GM12878 (cell line): ENCODE data around the gene PRKCD. TPM values are rescaled to one million over a fixed set of nuclear protein-coding genes. Genes with fewer than 3 reads are reported as not detected.

Experiments
- ATAC-seq: fragments of 200-7000 bp; cut with Tn5 transposase; 3 replicates; pipeline ENCODE4 v1.9.1; 2020; ENCODE audit warnings: mild to moderate bottlenecking, moderate library complexity
- BruUV-seq: library from RNA; stranded (reverse); fragments of 400-500 nt; replicated peaks from 2 replicates; lab custom pipeline; 2021; lab: Mats Ljungman, UMichigan
- CTCF ChIA-PET: fragments of 300-600 bp; sonication (Branson Sonifier 250); formaldehyde crosslinking; extraction: SDS; loops from one replicate; lab custom pipeline; 2021; ENCODE audit warnings: inconsistent platforms; lab: Yijun Ruan, JAX
- POLR2A ChIA-PET: fragments of 350-600 bp; formaldehyde crosslinking; extraction: SDS; loops from one replicate; lab custom pipeline; 2021; ENCODE audit warnings: inconsistent platforms; lab: Charles Lee
- RAD21 ChIA-PET: fragments of 300-600 bp; sonication (Branson Sonifier 250); formaldehyde crosslinking; loops from one replicate; lab custom pipeline; 2023; ENCODE audit warnings: antibody characterized with exemption; ENCODE audit not compliant: unreplicated experiment; lab: Charles Lee
- SMC1A ChIA-PET: fragments of 300-600 bp; sonication (Branson Sonifier 250); formaldehyde crosslinking; loops from one replicate; lab custom pipeline; 2023; ENCODE audit not compliant: unreplicated experiment, uncharacterized antibody; lab: Charles Lee
- DNase-seq: peaks from one replicate; pipeline ENCODE4 v3.0.0-alpha.2; 2011; ENCODE audit warnings: low read depth, low spot score
- FAIRE-seq: peaks from 3 replicates; lab custom pipeline; 2011; peaks lifted over from hg19 to GRCh38; lab: Jason Lieb, UNC
- H2AFZ ChIP-seq: 2 replicates; pipeline ENCODE4 v1.6.0; 2011; ENCODE audit warnings: low read depth, low read length, control low read depth; ENCODE audit not compliant: control insufficient read depth
- H3K27ac ChIP-seq: 2 replicates; pipeline ENCODE4 v1.5.1; 2011; ENCODE audit warnings: control low read depth; ENCODE audit not compliant: control insufficient read depth, insufficient read depth
- H3K27me3 ChIP-seq, 2 experiments: replicated peaks in 1 of 2; 2 replicates each; pipeline versions ENCODE4 v1.6.0 to v1.6.1; 2011; ENCODE audit warnings: low read length in 1 of 2; ENCODE audit not compliant: control insufficient read depth in 2 of 2, insufficient read depth in 2 of 2
- H3K36me3 ChIP-seq, 2 experiments: 2 replicates each; pipeline ENCODE4 v1.5.1; 2011; ENCODE audit warnings: low read length in 1 of 2; ENCODE audit not compliant: control insufficient read depth in 2 of 2, insufficient read depth in 2 of 2
- H3K4me1 ChIP-seq: 2 replicates; pipeline ENCODE4 v1.6.1; 2011; ENCODE audit warnings: mild to moderate bottlenecking, low read length, moderate library complexity, mixed read lengths; ENCODE audit not compliant: control insufficient read depth, insufficient read depth
- H3K4me2 ChIP-seq: 2 replicates; pipeline ENCODE4 v1.6.0; 2011; ENCODE audit warnings: control low read depth; ENCODE audit not compliant: control insufficient read depth, insufficient read depth
- H3K4me3 ChIP-seq: fragments of 200-600 bp; sonication (generic); 2 replicates; pipeline ENCODE4 v1.5.1; 2016
- H3K79me2 ChIP-seq: 2 replicates; pipeline ENCODE4 v1.6.0; 2011; ENCODE audit warnings: low read length; ENCODE audit not compliant: control insufficient read depth, insufficient read depth
- H3K9ac ChIP-seq: 2 replicates; pipeline ENCODE4 v1.8.0; 2011; ENCODE audit warnings: low read length, control low read depth, mixed read lengths; ENCODE audit not compliant: control insufficient read depth, insufficient read depth
- H3K9me3 ChIP-seq: replicated peaks from 3 replicates; pipeline ENCODE4 v1.5.1; 2011; ENCODE audit warnings: mild to moderate bottlenecking, low read length; ENCODE audit not compliant: control insufficient read depth, insufficient read depth
- H4K20me1 ChIP-seq: 2 replicates; pipeline ENCODE4 v1.6.0; 2011; ENCODE audit not compliant: control insufficient read depth, insufficient read depth
- HCFC1 ChIP-seq: fragments of 150-350 bp; IDR thresholded peaks from 2 replicates; pipeline ENCODE4 v1.6.1; 2014; ENCODE audit warnings: low read length
- PAX8 ChIP-seq: fragments of 450-650 bp; IDR thresholded peaks from 2 replicates; pipeline ENCODE4 v1.6.1; 2017; ENCODE audit warnings: mild to moderate bottlenecking, moderate library complexity
- POLR2A ChIP-seq: IDR thresholded peaks from 2 replicates; pipeline ENCODE4 v1.6.1; 2011; ENCODE audit warnings: low read depth, mild to moderate bottlenecking, low read length
- REST ChIP-seq: IDR thresholded peaks from 2 replicates; pipeline ENCODE4 v1.6.1; 2012; ENCODE audit warnings: mild to moderate bottlenecking, low read depth, low read length
- SREBF2 ChIP-seq: IDR thresholded peaks from 2 replicates; pipeline ENCODE4 v1.6.1; 2012; ENCODE audit warnings: mild to moderate bottlenecking, low read length
- WGBS: methylation state at CpG from one replicate; pipeline ENCODE4 v1.1.6; 2016; ENCODE audit warnings: low lambda C conversion rate; ENCODE audit not compliant: insufficient replicate concordance, insufficient coverage; ENCODE audit errors: missing lambda C conversion rate; 5-methylcytosine and 5-hydroxymethylcytosine counted together
- in situ Hi-C: fragments of 300-500 bp; cut with MboI; formaldehyde crosslinking; loops from 9 replicates; pipeline ENCODE4 v1.14.3; 2018; ENCODE audit warnings: mixed read lengths
- intact Hi-C: fragments of 100-400 bp; cut with micrococcal nuclease; formaldehyde crosslinking; loops from one replicate; pipeline ENCODE4 v1.14.2; 2022; ENCODE audit not compliant: unreplicated experiment
- polyA plus RNA-seq, 11 experiments: library from polyadenylated mRNA; depleted of rRNA in 4 of 11; unstranded in 6 of 11; stranded (reverse) in 5 of 11; fragments of >200 nt; fragmentation: Nextera tagmentation in 4 of 11; fragmentation: Illumina TruSeq in 1 of 11; extraction: Ambion mirVana in 4 of 11; extraction: Trizol in 1 of 11; gene quantifications; 1 replicate in 1 of 11; 2 replicates in 10 of 11; pipeline versions ENCODE4 v1.2.1 to v1.2.3, GENCODE V29; 2011 to 2016; ENCODE audit warnings: inconsistent platforms in 2 of 11, missing spikeins in 2 of 11, low read depth in 1 of 11
- total RNA-seq, 4 experiments: library from RNA; depleted of rRNA in 3 of 4; stranded (reverse); fragments of >200 nt in 3 of 4; fragmentation: Illumina TruSeq in 1 of 4; extraction: Trizol in 1 of 4; gene quantifications; 2 replicates each; pipeline versions ENCODE4 v1.2.1 to v1.2.3, GENCODE V29; 2013 to 2021
- TF ChIP-seq, protein P1 (sequence below): IDR thresholded peaks from 2 replicates; pipeline ENCODE4 v1.6.1; 2011; ENCODE audit warnings: low read depth, low read length, improper control_type of control experiment, borderline replicate concordance

The PRKCD gene
- total and polyA plus RNA-seq, 10 of the 15 experiments (the other 5 are each of a cell fraction or from before 2014, with no cell fraction given), result 10.0 to 114 (median 42.4) TPM

DNA sequence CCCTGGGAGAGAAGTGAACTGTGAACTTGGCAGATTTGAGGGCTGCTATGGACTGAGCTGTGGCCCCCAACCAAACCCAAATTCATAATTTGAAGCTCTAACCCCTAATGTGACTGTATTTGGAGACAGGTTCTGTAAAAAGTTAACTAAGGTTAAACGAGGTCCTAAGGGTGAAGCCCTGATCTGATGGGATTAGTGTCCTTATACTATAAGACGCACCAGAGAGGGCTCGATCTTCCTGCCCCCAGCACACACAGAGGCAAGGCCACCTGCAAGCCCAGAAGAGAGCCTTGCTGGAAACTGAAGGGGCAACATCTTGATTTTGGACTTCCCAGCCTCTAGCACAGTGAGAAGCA lies 60.8 kb downstream of the PRKCD start (continued):
- no peak for TF ChIP-seq REST

DNA sequence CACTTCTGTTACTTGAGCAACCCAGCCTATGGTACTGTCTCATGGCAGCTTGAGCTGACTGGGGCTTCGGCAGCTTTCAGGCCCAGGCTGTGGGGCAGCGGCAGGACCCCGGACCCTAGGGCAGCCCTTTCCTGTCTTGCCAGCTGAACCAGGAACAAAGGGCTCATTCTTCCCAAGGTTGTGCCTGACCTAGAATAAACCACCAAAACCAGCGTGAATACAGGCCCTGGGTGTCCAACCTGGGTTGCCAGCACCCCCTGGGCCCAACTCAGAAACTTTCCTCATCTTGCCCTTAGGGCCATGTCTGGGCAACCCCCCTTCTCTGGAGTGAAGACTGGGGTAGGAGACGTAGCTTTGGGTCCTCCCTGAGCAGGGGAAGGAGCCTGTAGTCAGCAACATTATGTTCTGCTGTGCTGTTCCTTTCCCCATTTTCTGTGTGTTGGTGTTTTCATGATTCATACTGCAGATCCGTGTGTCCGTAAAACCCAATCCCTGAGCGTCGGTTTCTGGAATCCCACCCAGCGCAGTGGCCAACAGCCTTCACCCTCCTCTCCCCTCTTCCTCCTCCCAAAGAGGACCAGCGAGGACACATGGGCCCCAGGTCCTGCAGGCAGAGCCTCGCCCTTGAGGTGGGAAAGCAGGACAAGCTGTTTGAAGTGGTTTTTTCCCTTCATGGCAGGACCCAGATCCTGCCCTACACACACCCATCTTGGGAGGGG lies 61.3 kb downstream of the PRKCD start:
- RAD21 ChIA-PET, result no interaction called here
- Histone ChIP-seq H3K36me3 (peaks cover 30% of the 10 kb centered on the region in 2 experiments; a peak in 3 of 4 replicates), H3K4me3 (no peak overlapping the region), H3K9ac (no peak overlapping the region), H4K20me1 (no peaks in the 10 kb centered on the region; the same call in 1 of the 2 replicates), H3K4me1 (no peaks in the 10 kb centered on the region), H3K9me3 (no peaks in the 10 kb centered on the region), H3K4me2 (no peak overlapping the region), H3K27ac (no peak overlapping the region), H3K27me3 (no peaks in the 10 kb centered on the region), H3K79me2 (no peaks in the 10 kb centered on the region), H2AFZ (no peak overlapping the region)
- SMC1A ChIA-PET, result no interaction called here
- TF ChIP-seq PAX8 (no peak), SREBF2 (no peak), POLR2A (peak; percentile 10), HCFC1 (no peak)
- TF ChIP-seq, protein P1, sequence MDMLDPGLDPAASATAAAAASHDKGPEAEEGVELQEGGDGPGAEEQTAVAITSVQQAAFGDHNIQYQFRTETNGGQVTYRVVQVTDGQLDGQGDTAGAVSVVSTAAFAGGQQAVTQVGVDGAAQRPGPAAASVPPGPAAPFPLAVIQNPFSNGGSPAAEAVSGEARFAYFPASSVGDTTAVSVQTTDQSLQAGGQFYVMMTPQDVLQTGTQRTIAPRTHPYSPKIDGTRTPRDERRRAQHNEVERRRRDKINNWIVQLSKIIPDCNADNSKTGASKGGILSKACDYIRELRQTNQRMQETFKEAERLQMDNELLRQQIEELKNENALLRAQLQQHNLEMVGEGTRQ, result no peak
- ATAC-seq (no peak), DNase-seq (no peak), FAIRE-seq (no peak)
- POLR2A ChIA-PET, result no interaction called here
- TSS peak; percentile 38 for BruUV-seq
- WGBS, result 88% methylated on average over 12 of the region's 12 CpGs
- CTCF ChIA-PET, result interaction anchor here (1.0 to 2.7 kb wide), 2 partner anchors 8 to 24 kb away, joined by 3 to 9 read pairs; no protein-coding TSS in a partner anchor
- in situ Hi-C loops (no loop called here), intact Hi-C loops (no loop called here)
